Measurements from ENCODE around the gene GIPC3. TPM values are rescaled to one million over a fixed set of nuclear protein-coding genes. Genes with fewer than 3 reads are reported as not detected.

The GIPC3 gene
- total RNA-seq, 1 donor from 2014 or later: not detected

DNA sequence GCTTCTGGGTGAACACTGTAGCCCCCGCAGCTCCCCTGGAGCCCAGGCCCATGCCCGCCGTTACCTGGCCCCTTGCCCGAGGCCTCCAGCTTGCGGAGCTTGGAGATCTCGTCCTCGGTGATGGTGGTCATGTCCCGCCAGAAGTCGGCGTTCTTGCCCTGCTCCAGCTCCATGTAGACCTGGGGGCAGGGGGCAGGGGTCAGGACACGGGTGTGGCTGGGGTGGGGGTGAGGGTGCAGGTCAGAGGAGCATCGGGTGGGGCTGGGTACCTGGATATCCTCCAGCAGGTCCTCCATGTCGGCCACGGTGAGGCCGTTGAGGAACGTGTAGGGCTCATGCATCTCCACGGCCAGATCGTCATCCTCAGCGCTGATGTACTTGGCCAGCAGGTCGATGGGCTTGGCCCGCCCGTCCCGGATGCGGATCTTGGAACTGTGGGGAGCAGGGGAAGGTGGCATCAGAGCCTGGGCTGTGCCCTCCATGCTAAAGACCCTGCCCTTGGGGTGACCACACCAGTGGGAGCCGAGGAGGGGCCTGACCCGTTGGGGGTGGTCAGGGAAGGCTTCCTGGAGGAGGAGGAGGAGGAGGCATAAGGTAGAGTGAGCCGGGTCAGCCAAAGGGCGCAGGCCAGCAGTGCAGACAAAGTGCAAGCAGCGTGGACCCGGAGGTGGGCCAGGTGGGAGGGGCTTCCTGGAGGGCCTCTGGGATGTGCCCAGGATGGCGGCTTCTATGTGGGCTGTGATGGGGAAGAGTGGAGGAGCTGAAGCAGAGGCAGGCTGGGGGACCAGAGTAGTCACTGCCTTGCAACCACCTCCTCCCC is 33.7 kb downstream of the GIPC3 start:
- TF ChIP-seq EZH2phosphoT487 (IDR thresholded peaks at IDR 0.05) (no peak), EZH2 (IDR thresholded peaks at IDR 0.05) (no peak)
- TF ChIP-seq, protein P1, sequence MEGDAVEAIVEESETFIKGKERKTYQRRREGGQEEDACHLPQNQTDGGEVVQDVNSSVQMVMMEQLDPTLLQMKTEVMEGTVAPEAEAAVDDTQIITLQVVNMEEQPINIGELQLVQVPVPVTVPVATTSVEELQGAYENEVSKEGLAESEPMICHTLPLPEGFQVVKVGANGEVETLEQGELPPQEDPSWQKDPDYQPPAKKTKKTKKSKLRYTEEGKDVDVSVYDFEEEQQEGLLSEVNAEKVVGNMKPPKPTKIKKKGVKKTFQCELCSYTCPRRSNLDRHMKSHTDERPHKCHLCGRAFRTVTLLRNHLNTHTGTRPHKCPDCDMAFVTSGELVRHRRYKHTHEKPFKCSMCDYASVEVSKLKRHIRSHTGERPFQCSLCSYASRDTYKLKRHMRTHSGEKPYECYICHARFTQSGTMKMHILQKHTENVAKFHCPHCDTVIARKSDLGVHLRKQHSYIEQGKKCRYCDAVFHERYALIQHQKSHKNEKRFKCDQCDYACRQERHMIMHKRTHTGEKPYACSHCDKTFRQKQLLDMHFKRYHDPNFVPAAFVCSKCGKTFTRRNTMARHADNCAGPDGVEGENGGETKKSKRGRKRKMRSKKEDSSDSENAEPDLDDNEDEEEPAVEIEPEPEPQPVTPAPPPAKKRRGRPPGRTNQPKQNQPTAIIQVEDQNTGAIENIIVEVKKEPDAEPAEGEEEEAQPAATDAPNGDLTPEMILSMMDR (IDR thresholded peaks at IDR 0.05): no peak
- H3K4me3 ChIP-seq: no peak overlapping the region
- peaks cover 3% of the 10 kb centered on the region for H3F3A ChIP-seq (ENCODE audit: low read depth)
- Mint-ChIP-seq H3K4me1 (peaks cover under 1% of the 10 kb centered on the region), H3K36me3 (peaks cover 2% of the 10 kb centered on the region), H3K27me3 (ENCODE audit: insufficient read depth, low read depth) (no peaks in the 10 kb centered on the region), H3K4me3 (no peak overlapping the region), H3K27ac (no peak overlapping the region), H3K9me3 (no peaks in the 10 kb centered on the region)
- no peaks in the 10 kb centered on the region for H3K36me3 ChIP-seq
- H3K9me3 ChIP-seq (ENCODE audit: low read depth): no peaks in the 10 kb centered on the region
- H3K9ac ChIP-seq: no peak overlapping the region
- no peak for DNase-seq (ENCODE audit: low spot score)
- H3K27me3 ChIP-seq: no peaks in the 10 kb centered on the region
- no peak overlapping the region for H3K27ac ChIP-seq
- H4K20me1 ChIP-seq (ENCODE audit: low read depth): peaks cover 7% of the 10 kb centered on the region
- no peak overlapping the region for H2AFZ ChIP-seq (replicated peaks)
- no peak overlapping the region for H3K4me2 ChIP-seq
- no peaks in the 10 kb centered on the region for H3K4me1 ChIP-seq
- H3K79me2 ChIP-seq (ENCODE audit: low read depth): no peaks in the 10 kb centered on the region

DNA sequence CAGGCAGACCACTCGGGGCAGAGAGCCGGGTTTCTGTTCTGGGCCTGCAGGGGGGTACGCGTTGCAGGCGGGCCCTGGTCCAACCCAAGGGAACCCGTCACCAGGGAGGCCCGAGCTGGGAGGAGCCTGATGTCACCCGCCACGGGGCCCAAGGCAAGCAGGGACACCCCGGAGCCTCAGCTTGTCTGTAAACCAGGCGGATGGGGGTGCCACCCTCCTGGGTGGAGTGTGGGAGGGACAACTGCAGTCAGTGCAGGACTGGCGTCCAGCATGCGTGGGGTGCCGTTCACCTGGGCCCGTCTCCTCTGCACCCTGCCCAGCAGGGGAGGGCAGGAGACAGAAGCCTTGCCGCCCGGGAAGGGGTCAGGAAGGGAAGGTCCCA is 34.3 kb downstream of the GIPC3 start:
- no peaks in the 10 kb centered on the region for H3K27me3 ChIP-seq
- no peak overlapping the region for H3K27ac ChIP-seq
- H3K9me3 Mint-ChIP-seq: no peaks in the 10 kb centered on the region
- no peaks in the 10 kb centered on the region for H3K36me3 ChIP-seq
- H3K27me3 Mint-ChIP-seq (ENCODE audit: insufficient read depth, low read depth): no peaks in the 10 kb centered on the region
- peaks cover 12% of the 10 kb centered on the region for H4K20me1 ChIP-seq (ENCODE audit: low read depth)
- H3K9ac ChIP-seq: no peak overlapping the region
- H3K4me1 Mint-ChIP-seq: peaks cover 7% of the 10 kb centered on the region
- H3K4me2 ChIP-seq: no peak overlapping the region
- peaks cover 2% of the 10 kb centered on the region for H3K79me2 ChIP-seq (ENCODE audit: low read depth)
- no peak for DNase-seq (ENCODE audit: low spot score)
- no peak overlapping the region for H2AFZ ChIP-seq (replicated peaks)
- H3F3A ChIP-seq (ENCODE audit: low read depth): peaks cover 3% of the 10 kb centered on the region
- TF ChIP-seq, protein P1 (IDR thresholded peaks at IDR 0.05): no peak
- TF ChIP-seq EZH2 (IDR thresholded peaks at IDR 0.05) (no peak), EZH2phosphoT487 (IDR thresholded peaks at IDR 0.05) (no peak)
- H3K36me3 Mint-ChIP-seq: peaks cover 2% of the 10 kb centered on the region
- no peak overlapping the region for H3K4me3 ChIP-seq
- H3K4me1 ChIP-seq: no peaks in the 10 kb centered on the region
- H3K27ac Mint-ChIP-seq: no peak overlapping the region
- no peaks in the 10 kb centered on the region for H3K9me3 ChIP-seq (ENCODE audit: low read depth)
- no peak overlapping the region for H3K4me3 Mint-ChIP-seq

DNA sequence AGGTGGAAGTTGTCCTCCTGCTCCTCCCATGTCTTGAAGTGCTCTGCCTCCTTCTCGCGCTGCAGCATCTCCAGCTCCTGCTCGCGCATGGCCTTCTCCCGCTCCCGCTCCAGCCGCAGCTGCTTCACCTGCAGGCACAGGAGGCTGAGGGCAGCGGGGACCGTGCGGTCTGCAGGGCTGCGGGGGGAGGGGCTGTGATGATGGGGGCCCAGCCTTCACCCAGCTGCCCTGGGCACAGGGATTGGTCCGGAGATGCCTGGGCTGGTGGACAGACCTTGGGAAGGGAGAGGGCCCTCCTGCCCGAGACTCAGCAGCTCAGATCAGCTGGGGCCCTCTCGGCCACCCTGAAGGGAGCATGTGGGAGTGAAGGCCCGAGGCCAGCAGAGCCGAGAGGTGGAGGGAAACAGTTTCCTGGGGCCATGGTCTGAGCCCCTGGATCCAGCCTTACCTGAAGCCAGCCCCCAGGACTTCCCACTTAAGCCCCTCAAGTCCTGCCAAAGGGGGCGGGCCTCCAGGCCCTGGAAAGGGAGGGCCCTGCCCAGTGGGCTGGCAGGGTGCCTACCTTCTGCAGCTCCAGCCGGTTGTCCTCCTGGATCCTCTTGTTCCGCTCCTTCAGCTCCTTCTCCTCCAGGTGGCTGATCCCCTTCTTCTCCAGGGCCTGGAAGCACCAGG is 35.0 kb downstream of the GIPC3 start:
- no peak overlapping the region for H3K4me3 Mint-ChIP-seq
- Histone ChIP-seq H3K4me3 (no peak overlapping the region), H3K79me2 (ENCODE audit: low read depth) (peaks cover 9% of the 10 kb centered on the region), H4K20me1 (ENCODE audit: low read depth) (peaks cover 18% of the 10 kb centered on the region), H2AFZ (replicated peaks) (no peak overlapping the region), H3F3A (ENCODE audit: low read depth) (peaks cover 3% of the 10 kb centered on the region), H3K36me3 (no peaks in the 10 kb centered on the region), H3K9me3 (ENCODE audit: low read depth) (no peaks in the 10 kb centered on the region), H3K27ac (no peak overlapping the region), H3K27me3 (no peaks in the 10 kb centered on the region), H3K4me2 (no peak overlapping the region), H3K9ac (no peak overlapping the region), H3K4me1 (peaks cover 3% of the 10 kb centered on the region)
- TF ChIP-seq EZH2phosphoT487 (IDR thresholded peaks at IDR 0.05) (no peak), EZH2 (IDR thresholded peaks at IDR 0.05) (no peak)
- TF ChIP-seq, protein P1 (IDR thresholded peaks at IDR 0.05): no peak
- H3K27me3 Mint-ChIP-seq (ENCODE audit: insufficient read depth, low read depth): no peaks in the 10 kb centered on the region
- no peak overlapping the region for H3K27ac Mint-ChIP-seq
- peaks cover 2% of the 10 kb centered on the region for H3K36me3 Mint-ChIP-seq
- no peak for DNase-seq (ENCODE audit: low spot score)
- peaks cover 11% of the 10 kb centered on the region for H3K4me1 Mint-ChIP-seq
- no peaks in the 10 kb centered on the region for H3K9me3 Mint-ChIP-seq

Data from neural progenitor cell (in vitro differentiated cells).